ENCODE results near the gene IP6K1.
"Not testable (repeated sequence)": the region's sequence is repeated elsewhere in the genome, so short reads cannot be mapped to it uniquely, and the experiment has no call there.

Gene IP6K1

DNA sequence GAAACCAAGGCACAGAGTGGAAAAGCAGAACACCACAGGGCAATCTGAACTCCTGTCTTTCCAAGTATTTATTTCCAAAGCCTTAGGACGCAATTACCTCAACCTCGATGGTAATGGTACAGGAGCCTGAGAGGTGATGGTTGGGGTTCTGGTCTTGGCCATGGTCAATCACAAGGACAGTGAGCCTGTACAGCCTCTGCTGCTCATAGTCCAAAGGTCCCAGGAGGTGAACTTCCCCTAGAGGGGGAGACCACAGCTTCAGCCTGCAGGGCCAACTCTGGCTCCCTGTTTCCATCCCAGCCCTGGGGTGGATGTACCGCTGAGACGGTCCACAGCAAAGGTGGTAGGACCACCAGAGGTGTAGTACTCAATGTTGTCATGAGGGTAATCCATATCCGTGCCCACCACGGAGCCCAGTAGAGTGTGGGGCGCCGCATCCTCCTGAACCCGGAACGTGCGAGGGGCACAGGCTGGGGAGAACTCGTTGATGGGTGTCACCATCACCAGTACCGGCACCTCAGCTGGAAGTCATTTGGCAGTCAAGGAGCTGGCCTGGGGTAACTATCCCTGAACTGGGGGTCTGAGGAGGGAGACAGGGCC lies 7.2 kb upstream of the IP6K1 start:
- no peak for DNase-seq (ENCODE audit: low read depth)

DNA sequence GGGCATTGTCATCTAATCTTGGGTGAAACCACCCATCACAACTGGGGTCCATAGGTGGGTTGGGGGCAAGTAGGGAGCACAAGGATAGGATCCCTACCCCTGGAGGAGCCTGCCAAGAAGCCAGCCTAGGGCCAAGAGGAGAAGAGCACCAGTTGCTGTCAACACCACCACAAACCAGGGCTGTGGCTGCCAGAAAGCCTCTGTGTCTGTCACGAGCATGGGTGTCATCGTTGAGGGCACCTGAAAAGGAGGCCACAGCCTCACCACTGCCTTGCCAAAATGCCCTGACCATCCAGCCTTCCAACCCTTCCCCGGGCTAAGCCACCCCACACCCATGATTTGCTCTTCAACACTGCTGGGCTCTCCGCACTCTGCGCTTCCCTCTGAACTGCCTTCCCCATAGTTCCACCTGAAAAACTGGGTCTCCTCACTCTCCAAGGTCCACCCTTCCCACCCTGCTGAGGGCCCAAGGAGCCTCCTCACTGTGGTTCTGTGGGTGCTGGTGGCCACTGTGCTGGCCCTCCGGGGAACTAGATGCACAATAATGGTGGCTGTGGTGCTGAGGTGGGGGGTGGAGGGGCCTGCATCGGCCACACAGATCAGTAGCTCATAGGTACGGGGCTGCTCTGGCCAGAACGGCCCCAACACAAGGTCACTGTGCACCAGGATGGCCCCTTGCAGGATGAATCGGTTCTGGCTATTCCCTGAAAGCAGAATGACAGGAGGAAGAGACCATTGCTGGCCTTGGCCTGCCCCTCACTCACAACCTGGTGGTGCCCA lies 6.2 kb upstream of the IP6K1 start:
- DNase-seq (ENCODE audit: low read depth): no peak

DNA sequence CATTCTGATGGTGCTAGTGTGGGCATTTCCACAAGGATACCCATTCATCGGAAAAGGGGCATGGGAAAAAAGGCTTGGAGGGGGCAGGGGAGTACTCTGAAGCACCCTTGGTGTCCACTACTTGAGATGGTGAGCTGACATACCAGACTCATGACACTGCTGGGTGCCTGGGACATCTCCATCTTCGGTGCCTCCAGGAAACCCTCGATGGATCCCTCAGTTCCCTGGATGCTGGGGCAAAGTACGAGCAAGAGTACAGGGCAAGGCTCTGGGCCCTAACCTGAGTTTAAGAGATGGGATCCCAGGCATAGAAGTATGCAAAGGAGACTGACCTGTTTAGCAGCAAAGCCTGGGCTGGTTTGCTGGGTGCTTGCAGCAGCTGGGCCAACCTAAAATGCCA lies 5.2 kb upstream of the IP6K1 start:
- no peak for DNase-seq (ENCODE audit: low read depth)

DNA sequence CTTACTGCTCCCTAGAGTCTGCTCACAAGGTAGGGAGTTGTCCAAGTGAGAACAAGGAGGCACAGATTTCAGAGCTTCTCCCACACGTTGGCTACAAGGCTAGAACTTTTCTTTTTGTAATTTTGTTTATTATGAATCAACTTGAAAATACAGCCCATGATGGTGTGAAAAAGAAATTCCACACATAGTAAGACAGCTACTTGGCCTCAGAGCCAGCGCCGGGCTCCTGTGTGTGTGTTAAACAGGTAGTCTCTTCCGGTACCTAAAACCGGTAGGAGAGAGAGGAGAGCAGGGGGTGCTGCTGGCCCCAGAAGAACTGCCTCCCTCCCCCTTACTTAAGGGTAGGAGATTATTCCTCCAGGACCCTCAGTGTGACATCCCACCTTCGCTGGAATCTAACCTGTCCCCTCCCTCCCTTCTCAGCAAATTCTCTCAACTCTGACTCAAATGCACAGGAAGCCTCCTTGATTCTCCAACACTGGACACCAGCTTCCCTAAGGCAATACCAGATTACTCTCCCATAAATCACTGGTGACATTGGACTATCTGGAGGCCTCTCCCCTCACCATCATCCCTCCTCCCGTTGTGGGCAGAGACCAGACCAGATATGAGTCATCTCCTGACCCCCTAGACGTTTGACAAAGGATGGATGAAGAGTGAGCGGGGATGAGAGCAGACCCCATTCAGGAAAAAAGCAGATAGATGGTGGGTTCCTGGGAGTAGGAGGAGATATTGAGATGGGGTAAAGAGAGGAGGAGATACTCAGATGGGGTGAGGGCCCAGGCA lies 4.5 kb upstream of the IP6K1 start:
- no peak for DNase-seq (ENCODE audit: low read depth)

DNA sequence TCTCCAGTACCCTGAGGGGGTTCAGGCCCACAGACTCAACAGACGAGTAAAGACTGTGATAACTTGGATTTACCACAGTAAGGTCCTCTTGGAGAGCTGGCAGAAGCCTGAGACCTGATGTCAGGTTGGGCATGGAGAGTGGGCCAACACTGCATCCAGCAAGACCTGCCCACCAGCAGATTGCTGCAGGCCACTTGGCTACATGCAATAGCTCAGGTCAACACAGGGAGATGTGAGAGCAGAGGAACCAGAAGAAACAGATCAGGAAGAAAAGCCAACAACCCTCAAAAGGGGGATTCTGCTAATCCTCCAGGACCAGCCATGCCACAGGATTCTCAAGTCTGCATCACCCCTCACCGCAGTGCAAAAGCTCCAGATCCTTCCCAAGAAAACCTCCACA lies 1.7 kb upstream of the IP6K1 start:
- no peak for DNase-seq (ENCODE audit: low read depth)

DNA sequence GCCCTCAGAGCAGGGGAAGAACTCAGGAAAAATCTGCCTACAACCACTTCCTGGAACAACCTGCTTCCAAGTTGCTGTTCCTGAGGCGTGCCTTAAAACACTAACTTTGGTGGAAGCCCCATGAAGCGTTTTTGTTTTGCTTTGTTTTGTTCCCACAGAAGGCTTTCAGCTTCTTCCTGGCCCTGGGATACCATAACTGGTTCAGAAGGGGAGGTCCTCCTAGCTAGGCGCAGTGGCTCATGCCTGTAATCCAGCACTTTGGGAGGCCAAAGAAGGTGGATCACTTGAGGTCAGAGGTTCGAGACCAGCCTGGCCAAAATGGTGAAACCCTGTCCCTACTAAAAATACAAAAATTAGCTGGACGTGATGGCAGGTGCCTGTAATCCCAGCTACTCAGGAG lies 1.2 kb upstream of the IP6K1 start:
- no peak for DNase-seq (ENCODE audit: low read depth)

DNA sequence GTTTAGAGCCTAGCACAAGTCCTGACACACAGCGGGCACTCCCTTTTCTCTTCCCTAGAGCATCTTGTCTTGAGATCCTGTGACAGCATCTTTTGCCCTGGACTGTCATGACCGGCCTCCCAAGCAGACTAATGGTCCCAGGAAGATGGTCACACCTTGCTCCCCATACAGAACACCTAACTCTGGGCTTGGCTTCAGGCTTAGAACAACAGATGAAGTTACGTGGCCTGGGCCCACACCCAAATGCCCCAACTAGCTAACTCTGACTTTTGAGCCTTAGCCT lies 781 bp upstream of the IP6K1 start:
- DNase-seq (ENCODE audit: low read depth): no peak

DNA sequence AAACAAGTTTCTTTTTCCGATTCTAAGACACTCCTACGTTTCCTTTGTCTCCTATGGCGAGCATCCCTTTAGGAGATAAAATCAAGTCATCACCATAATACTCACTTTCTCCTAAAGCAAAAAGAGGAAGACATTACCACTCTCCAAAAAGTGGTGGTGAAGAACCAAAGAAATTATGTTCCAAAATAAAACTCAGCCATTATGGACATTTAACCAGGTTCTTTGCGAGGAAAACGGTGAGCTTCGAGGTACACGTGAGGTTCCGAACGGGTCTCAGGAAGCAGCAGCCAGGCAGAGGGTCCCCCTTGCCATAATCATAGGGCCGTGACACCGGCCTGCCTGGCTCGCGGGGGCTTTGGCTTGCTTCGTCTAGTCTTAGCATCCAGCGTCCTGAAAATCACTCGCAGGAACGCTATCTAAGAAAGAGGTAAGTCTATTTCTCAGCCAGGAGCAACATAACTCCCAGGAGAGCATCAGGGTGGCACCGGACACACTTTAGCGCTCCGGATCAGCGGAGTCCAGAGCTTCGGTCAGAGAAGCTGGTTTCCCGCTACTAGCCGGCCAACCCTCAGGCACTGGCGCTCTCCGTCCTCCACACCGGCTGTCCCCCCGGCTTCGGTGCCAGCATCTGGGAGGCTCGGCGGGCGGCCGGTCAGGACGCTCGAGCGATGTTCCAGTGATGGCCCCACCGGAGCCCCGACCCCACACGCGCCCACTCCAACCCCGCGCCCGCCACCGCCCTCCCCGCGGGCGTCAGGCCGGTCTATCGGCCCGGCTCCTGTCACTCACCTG lies 581 bp downstream of the IP6K1 start:
- no peak for DNase-seq (ENCODE audit: low read depth)

DNA sequence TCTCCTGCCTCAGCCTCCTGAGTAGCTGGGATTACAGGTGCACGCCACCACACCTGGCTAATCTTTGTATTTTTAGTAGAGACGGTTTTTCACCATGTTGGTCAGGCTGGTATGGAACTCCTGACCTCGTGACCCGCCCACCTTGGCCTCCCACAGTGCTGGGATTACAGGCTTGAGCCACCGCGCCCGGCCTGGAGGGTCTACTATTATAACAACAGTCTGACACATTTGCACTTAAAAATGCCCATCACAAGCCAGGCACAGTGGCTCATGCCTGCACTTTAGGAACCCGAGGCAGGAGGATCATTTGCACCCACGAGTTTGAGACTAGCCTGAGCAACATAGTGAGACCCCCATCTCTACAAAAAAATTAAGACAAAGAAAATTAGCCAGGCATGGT lies 4.1 kb downstream of the IP6K1 start:
- DNase-seq (ENCODE audit: low read depth): not testable (repeated sequence)

DNA sequence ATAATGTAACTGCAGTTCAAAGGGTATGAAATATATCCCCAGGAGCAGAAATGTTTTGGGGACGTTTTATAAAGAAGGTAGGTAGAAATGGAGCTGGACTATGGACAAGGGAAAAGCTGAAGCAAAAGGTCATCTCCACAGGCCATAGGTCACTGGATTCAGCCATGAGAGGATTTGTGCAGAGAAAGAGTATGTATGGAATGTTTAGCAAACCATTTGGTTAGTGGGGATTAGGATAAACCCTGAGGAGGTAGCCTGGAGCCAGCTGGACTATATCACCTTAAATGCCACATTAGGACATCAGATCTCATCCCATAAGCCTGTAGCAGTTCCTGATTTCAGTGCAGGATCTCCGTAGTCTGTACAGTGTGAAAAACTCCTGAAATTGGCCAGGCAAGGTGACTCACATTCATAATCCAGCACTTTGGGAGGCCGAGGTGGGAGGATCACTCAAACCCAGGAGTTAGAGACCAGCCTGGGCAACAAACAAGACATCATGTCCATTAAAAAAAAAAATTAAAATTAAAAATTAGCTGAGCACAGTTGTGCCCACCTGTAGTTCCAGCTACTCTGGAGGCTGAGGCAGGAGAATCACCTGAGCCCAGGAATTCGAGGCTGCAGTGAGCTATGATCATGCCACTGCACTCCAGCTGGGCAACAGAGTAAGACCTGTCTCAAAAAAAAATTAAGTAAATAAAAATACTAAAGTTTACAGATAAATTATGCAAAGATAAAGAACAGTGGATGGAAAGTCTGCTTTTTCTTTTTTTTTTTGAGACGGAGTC lies 4.7 kb downstream of the IP6K1 start:
- DNase-seq (ENCODE audit: low read depth): no peak

DNA sequence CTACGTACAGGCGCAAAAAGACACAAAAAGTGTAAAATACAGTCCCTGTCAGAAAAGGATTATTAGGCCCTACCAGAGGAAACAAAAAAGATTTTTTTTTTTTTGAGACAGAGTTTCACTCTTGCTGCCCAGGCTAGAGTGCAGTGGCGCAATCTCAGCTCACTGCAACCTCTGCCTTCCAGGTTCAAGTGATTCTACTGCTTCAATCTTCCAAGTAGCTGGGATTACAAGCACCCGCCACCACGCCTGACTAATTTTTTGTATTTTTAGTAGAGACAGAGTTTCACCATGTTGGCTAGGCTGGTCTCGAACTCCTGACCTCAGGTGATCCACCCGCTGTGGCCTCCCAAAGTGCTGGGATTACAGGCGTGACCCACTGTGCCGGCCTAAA lies 5.4 kb downstream of the IP6K1 start:
- DNase-seq (ENCODE audit: low read depth): not testable (repeated sequence)

DNA sequence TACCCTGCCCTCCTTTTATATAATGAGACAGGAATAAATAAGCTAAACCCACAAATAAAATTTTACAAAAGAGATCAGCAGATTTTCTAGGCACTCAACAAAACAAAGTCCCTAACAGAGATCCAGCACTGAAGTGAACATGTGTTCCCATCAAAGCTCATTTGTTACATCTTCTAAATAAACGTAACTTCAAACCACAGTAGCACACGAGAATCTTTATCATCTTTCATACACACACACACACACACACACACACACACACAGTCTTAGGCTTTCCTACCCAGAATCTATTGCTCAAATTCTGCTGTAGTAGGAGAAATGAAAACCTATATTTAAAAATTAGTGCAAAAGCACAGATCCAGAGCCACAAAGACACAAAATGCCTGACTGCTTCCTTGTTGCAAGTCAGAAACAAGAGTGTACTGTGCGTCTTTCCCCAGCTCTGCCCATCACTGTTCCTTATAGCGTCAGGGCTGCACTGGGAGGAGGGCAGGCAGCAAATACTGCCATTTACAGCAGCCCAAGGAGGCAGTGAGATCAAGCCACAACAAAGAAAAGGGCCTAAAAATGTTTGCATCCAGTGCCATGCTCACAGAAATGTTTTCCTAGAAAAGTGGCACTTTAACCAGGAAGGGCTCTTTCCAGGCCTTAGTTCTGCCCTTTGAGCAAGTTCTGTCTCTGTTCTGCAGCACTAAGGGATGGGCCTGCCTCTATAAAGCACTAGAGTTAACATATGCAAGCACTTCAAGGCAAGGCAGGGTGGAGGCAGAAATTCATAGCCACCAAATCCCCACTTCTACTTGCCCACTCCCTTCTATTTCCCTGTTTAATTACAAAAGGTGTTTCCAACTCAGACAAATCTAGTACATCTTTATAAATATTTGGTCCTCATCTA lies 6.0 kb downstream of the IP6K1 start:
- no peak for DNase-seq (ENCODE audit: low read depth)

DNA sequence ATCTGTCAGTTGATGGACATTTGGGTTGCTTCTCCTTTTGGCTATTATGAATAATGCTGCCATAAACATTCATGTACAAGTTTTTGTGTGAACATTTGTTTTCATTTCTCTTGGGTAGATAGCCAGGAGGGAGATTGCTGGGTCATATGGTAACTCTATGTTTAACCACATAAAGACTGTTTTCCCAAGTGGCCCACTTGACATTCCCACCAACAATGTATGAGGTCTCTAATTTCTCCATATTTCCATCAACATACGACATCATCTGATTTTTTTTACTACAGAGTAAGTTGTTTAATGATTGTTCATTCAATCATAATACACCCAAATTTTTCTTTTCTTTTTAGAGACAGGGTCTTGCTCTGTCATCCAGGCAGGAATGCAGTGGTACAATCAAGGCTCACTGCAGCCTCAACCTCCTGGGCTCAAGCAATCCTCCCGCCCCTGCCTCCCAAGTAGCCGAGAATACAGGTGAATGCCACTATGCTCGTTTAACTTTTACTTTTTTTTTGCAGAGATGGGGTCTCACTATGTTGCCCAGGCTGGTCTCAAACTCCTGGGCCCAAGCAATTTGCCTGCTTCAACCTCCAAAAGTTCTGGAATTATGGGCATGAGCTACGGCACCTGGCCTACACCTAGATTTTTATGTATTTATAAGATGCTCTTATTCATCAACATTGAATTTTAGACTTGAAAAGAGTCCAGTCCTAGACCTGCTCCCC lies 6.8 kb downstream of the IP6K1 start:
- DNase-seq (ENCODE audit: low read depth): no peak

DNA sequence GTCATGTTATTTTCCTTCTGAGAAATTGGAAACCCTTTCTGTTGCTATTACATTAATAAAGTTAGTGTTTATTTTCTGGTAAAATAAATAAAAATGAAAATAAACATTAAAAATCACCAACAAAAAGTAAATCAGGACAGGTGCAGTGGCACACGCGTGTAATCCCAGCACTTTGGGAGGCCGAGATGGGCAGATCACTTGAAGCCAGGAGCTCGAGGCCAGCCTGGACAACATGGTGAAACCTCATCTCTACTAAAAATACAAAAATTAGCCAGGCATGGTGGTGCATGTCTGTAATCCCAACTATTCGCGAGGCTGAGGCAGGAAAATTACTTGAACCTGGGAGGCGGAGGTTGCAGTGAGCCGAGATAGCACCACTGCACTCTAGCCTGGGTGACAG lies 10.2 kb downstream of the IP6K1 start:
- DNase-seq (ENCODE audit: low read depth): not testable (repeated sequence)

DNA sequence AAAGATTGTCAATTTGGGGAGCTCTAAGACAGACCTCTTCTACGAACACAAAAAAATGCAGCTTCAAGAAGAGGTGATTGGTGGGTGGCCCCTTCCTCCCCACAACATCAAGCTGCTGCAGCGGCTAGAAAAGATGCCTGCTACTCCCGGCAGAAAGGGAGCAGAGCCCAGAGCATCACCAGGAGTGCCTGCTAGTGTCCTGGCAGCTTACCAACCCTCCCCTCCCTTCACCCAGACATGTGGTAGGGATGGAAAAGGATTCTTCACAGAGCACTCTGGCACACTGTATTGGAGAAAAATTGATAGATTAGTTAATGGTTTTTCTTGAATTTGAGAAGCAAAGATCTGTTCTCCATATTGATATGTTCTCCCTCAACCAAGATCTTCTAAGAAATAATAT lies 10.8 kb downstream of the IP6K1 start:
- DNase-seq (ENCODE audit: low read depth): no peak

DNA sequence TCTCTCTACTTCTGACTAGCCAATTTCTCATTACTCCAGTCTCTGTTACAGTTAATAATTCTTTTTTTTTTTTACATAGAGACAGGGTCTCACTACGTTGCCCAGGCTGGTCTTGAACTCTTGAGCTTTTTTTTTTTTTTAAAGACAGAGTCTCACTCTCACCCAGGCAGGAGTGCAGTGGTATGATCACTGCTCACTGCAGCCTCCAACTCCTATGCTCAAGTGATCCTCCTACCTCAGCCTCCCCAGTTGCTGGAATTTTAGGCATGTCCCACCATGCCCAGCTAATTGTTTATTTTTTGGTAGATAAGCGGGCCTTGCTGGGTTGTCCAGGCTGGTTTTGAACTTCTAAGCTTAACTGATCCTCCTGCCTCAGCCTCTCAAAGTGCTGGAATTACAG lies 13.6 kb downstream of the IP6K1 start:
- no peak for DNase-seq (ENCODE audit: low read depth)

DNA sequence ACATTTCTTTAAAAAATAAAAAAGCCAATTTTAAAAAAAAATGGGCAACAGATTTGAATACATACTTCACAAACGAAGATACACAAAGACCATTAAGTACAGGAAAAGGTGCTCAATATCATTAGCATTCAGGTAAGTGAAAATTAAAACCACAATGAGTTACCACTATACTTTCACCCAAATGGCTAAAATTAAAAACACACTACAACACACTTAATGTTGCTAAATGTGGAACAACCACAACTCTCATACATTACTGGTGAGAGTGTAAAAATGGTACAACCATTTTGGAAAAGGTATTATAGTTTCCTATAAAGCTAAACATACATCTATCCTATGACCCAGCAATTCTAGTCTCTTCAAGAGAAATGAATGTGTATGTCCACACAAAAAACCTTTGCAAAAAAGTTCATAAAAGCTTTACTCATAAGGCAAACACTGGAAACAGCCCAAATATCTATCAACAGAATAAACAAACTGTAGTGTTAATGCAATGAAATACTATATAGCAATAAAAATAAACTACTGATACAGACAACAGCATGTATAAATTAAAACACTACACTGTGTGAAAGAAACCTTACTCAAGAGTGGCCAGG lies 14.9 kb downstream of the IP6K1 start:
- no peak for DNase-seq (ENCODE audit: low read depth)

DNA sequence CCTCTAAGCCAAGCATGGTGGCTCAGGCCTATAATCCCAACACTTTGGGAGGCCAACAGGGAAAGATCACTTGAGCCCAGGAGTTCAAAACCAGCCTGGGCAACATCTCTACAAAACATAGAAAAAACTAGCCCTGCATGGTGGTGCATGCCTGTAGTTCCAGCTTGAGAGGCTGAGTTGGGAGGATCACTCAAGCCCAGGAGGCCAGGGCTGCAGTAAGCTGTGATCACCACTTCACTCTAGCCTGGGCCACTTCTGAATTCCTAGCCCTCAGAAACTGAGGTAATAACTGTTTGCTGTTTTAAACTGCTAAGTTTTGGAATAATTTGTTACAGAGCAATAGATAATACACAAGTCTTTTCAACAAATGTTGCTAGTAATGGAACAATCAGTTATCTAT lies 16.4 kb downstream of the IP6K1 start:
- DNase-seq (ENCODE audit: low read depth): no peak

DNA sequence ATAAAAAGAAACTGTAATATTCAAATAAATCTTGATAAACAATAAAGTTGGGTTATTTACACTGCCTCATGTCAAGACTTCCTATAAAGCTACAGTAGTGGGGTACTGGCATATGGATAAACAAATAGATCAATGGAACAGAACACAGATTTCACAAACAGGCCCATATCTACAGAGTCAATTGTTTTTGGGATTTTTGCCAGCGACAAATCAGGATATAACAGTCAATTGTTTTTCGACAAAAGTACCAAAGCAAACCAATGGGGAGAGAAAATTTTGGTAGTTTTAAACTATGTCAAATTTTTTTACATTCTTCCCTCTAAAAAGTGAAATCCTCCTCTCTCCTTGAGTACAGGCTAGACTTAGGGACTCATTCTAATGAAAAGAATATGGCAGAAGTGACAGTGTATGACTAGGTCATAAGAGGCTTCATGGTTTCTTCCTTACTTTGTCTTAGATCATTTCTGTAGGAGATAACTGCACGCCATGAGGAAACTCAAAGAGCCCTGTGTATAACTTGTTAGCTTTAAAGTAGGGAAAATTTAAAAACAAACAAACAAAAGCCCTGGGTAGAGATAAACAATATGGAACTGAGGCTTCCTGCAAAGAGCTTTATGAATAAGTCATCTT lies 16.9 kb downstream of the IP6K1 start:
- DNase-seq (ENCODE audit: low read depth): no peak

Data from stimulated activated CD8-positive, alpha-beta memory T cell treated with anti-CD3 and anti-CD28 coated beads, Interleukin-7, amount 100 ng/mL, for 24 hours (primary cell).